Measurements from ENCODE around the gene TJAP1. TPM values are rescaled to one million over a fixed set of nuclear protein-coding genes. Genes with fewer than 3 reads are reported as not detected.

The TJAP1 gene
- total and polyA plus RNA-seq, 2 donors (not counting 3 experiments of a cell fraction or from before 2014, with no cell fraction given): 28.4 to 31.8 TPM

DNA sequence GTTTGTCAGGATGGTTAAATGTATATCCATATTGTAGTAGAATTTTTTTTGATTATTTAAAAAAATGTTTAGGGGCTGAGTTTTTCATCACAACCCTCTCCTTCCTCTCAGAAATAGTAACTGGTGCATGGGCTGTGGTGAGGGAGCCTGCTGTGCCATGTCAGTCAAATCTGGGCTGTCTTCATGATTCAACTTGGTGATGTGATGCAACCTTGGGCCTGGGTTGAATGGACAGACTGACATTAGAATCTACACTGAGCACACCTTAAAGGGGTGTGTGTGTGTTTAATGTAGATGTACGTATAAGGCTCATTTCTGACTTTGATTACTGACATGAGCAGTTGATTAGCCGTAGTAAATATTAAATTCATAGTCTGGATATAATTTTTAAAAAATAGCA lies 3.7 kb downstream of the TJAP1 start:
- Histone ChIP-seq H3K9me1 (replicated peaks; ENCODE audit: control insufficient read depth, extremely low read depth, insufficient read depth, low read length) (no peaks in the 10 kb centered on the region), H3K4me2 (ENCODE audit: insufficient read depth, low read length) (no peak overlapping the region), H3K36me3 (ENCODE audit: control insufficient read depth in 2 of 2, extremely low read depth in 1 of 2, insufficient read depth in 2 of 2, low read length in 2 of 2) (no peaks in the 10 kb centered on the region), H3K79me2 (ENCODE audit: control insufficient read depth, insufficient read depth, low read length) (peaks cover 16% of the 10 kb centered on the region), H3K27me3 (ENCODE audit: control insufficient read depth in 2 of 2, insufficient read depth in 2 of 2, low read length in 2 of 2) (no peaks in the 10 kb centered on the region), H2AFZ (ENCODE audit: low read depth, low read length) (no peak overlapping the region), H3K27ac (ENCODE audit: insufficient read depth, low read depth, low read length) (no peak overlapping the region), H3K9me3 (replicated peaks; ENCODE audit: control insufficient read depth, insufficient read depth, low read length) (no peaks in the 10 kb centered on the region), H4K20me1 (replicated peaks; ENCODE audit: control insufficient read depth, extremely low read depth, insufficient read depth, low read length) (no peaks in the 10 kb centered on the region), H3K9ac (replicated peaks; ENCODE audit: extremely low read depth, insufficient read depth, low read length) (no peak overlapping the region), H3K4me3 (replicated peaks in 1 of 3; ENCODE audit: insufficient read depth in 1 of 3, low read depth in 1 of 3, low read length in 3 of 3) (no peak overlapping the region), H3K4me1 (ENCODE audit: control insufficient read depth, extremely low read depth, insufficient read depth, low read length) (peaks cover 9% of the 10 kb centered on the region)
- dilution Hi-C loops (cut with MboI; ENCODE audit: extremely low pct_ligation_motif_present, low sequenced_read_pairs): no loop called here
- TF ChIP-seq JUN (IDR thresholded peaks at IDR 0.05; ENCODE audit: borderline replicate concordance, insufficient read depth, insufficient read length, low read depth) (no peak), MAX (IDR thresholded peaks at IDR 0.05; ENCODE audit: insufficient read depth, insufficient read length) (no peak)
- TF ChIP-seq, protein P1, sequence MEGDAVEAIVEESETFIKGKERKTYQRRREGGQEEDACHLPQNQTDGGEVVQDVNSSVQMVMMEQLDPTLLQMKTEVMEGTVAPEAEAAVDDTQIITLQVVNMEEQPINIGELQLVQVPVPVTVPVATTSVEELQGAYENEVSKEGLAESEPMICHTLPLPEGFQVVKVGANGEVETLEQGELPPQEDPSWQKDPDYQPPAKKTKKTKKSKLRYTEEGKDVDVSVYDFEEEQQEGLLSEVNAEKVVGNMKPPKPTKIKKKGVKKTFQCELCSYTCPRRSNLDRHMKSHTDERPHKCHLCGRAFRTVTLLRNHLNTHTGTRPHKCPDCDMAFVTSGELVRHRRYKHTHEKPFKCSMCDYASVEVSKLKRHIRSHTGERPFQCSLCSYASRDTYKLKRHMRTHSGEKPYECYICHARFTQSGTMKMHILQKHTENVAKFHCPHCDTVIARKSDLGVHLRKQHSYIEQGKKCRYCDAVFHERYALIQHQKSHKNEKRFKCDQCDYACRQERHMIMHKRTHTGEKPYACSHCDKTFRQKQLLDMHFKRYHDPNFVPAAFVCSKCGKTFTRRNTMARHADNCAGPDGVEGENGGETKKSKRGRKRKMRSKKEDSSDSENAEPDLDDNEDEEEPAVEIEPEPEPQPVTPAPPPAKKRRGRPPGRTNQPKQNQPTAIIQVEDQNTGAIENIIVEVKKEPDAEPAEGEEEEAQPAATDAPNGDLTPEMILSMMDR (IDR thresholded peaks at IDR 0.05; ENCODE audit: extremely low read depth in 1 of 2, insufficient read depth in 1 of 2, low read depth in 1 of 2, low read length in 2 of 2): no peak
- ChIA-PET POLR2A (no interaction called here), CTCF (interaction anchor here (1.2 to 3.0 kb wide), 2 partner anchors 15 to 26 kb away, joined by 3 to 10 read pairs; no protein-coding TSS in a partner anchor)
- BruUV-seq (replicated peaks): no TSS peak
- FAIRE-seq (no peak), DNase-seq (ENCODE audit: low read depth, low spot score) (no peak)
- intact Hi-C loops (cut with micrococcal nuclease): no loop called here

GRCh38 chr6:43481591-43482236 lies 4.3 kb downstream of the TJAP1 start:
- peaks cover 16% of the 10 kb centered on the region for H3K79me2 ChIP-seq (ENCODE audit: control insufficient read depth, insufficient read depth, low read length)
- no TSS peak for BruUV-seq (replicated peaks)
- CTCF ChIA-PET: interaction anchor here (1.2 to 3.0 kb wide), 2 partner anchors 14 to 25 kb away, joined by 3 to 10 read pairs; no protein-coding TSS in a partner anchor

More at GRCh38 chr6:43481591-43482236, 4.3 kb downstream of the TJAP1 start:
- Histone ChIP-seq H3K9ac (replicated peaks; ENCODE audit: extremely low read depth, insufficient read depth, low read length) (no peak overlapping the region), H3K27me3 (ENCODE audit: control insufficient read depth in 2 of 2, insufficient read depth in 2 of 2, low read length in 2 of 2) (no peaks in the 10 kb centered on the region), H3K9me1 (replicated peaks; ENCODE audit: control insufficient read depth, extremely low read depth, insufficient read depth, low read length) (no peaks in the 10 kb centered on the region), H4K20me1 (replicated peaks; ENCODE audit: control insufficient read depth, extremely low read depth, insufficient read depth, low read length) (no peaks in the 10 kb centered on the region), H3K9me3 (replicated peaks; ENCODE audit: control insufficient read depth, insufficient read depth, low read length) (no peaks in the 10 kb centered on the region), H3K4me1 (ENCODE audit: control insufficient read depth, extremely low read depth, insufficient read depth, low read length) (peaks cover 9% of the 10 kb centered on the region), H3K4me2 (ENCODE audit: insufficient read depth, low read length) (no peak overlapping the region), H2AFZ (ENCODE audit: low read depth, low read length) (no peak overlapping the region), H3K36me3 (ENCODE audit: control insufficient read depth in 2 of 2, extremely low read depth in 1 of 2, insufficient read depth in 2 of 2, low read length in 2 of 2) (no peaks in the 10 kb centered on the region), H3K27ac (ENCODE audit: insufficient read depth, low read depth, low read length) (no peak overlapping the region), H3K4me3 (replicated peaks in 1 of 3; ENCODE audit: insufficient read depth in 1 of 3, low read depth in 1 of 3, low read length in 3 of 3) (no peak overlapping the region)
- POLR2A ChIA-PET: no interaction called here
- FAIRE-seq (no peak), DNase-seq (ENCODE audit: low read depth, low spot score) (no peak)
- intact Hi-C loops (cut with micrococcal nuclease): no loop called here
- no peak for TF ChIP-seq MYC (IDR thresholded peaks at IDR 0.05; ENCODE audit: low read depth, low read length)
- TF ChIP-seq POLR2AphosphoS5 (IDR thresholded peaks at IDR 0.05; ENCODE audit: insufficient read depth, low read depth, low read length): no peak
- no peak for TF ChIP-seq EZH2 (IDR thresholded peaks at IDR 0.05; ENCODE audit: borderline replicate concordance, low read depth, low read length, severe bottlenecking)
- no peak for TF ChIP-seq GATA2 (IDR thresholded peaks at IDR 0.05; ENCODE audit: insufficient read depth, insufficient read length, low read depth, low read length)
- TF ChIP-seq, protein P1 (IDR thresholded peaks at IDR 0.05; ENCODE audit: extremely low read depth in 1 of 2, insufficient read depth in 1 of 2, low read depth in 1 of 2, low read length in 2 of 2): no peak
- no peak for TF ChIP-seq MAX (IDR thresholded peaks at IDR 0.05; ENCODE audit: insufficient read depth, insufficient read length)
- no peak for TF ChIP-seq POLR2A (IDR thresholded peaks at IDR 0.05; ENCODE audit: low read depth, low read length)
- no peak for TF ChIP-seq JUN (IDR thresholded peaks at IDR 0.05; ENCODE audit: borderline replicate concordance, insufficient read depth, insufficient read length, low read depth)
- TF ChIP-seq FOS (IDR thresholded peaks at IDR 0.05; ENCODE audit: borderline replicate concordance, insufficient read depth, low read length): no peak
- dilution Hi-C loops (cut with MboI; ENCODE audit: extremely low pct_ligation_motif_present, low sequenced_read_pairs): no loop called here
